DOHH2 (cell line): Measurements from ENCODE around the gene POU2AF3.

Source experiments
- H3F3A ChIP-seq: fragments of 200-600 bp; sonication (generic), shearing (Covaris generic); 2 replicates; pipeline ENCODE4 v1.6.0; 2016; ENCODE audit warnings: antibody characterized with exemption, mild to moderate bottlenecking; ENCODE audit not compliant: control insufficient read depth, insufficient read depth
- H3K27ac ChIP-seq: fragments of 200-600 bp; sonication (generic); 2 replicates; pipeline ENCODE4 v1.5.1; 2014; ENCODE audit warnings: low read depth, mild to moderate bottlenecking, low read length, moderate library complexity
- H3K27me3 ChIP-seq: fragments of 200-600 bp; sonication (generic); 2 replicates; pipeline ENCODE4 v1.6.1; 2014; ENCODE audit warnings: mild to moderate bottlenecking, low read length, mixed read lengths; ENCODE audit not compliant: control insufficient read depth
- H3K36me3 ChIP-seq: fragments of 200-600 bp; sonication (generic); 2 replicates; pipeline ENCODE4 v1.6.1; 2014; ENCODE audit warnings: mild to moderate bottlenecking, low read length, moderate library complexity, mixed read lengths; ENCODE audit not compliant: control insufficient read depth
- H3K4me1 ChIP-seq: fragments of 200-600 bp; sonication (generic); 2 replicates; pipeline ENCODE4 v1.6.1; 2014; ENCODE audit warnings: mild to moderate bottlenecking, low read length, mixed read lengths; ENCODE audit not compliant: control insufficient read depth
- H3K4me2 ChIP-seq: fragments of 200-600 bp; sonication (generic); 2 replicates; pipeline ENCODE4 v1.6.0; 2014; ENCODE audit warnings: mild to moderate bottlenecking, low read length, moderate library complexity
- H3K4me3 ChIP-seq: fragments of 200-600 bp; sonication (generic); 2 replicates; pipeline ENCODE4 v1.5.1; 2014; ENCODE audit warnings: mild to moderate bottlenecking, low read length, mixed read lengths
- H3K79me2 ChIP-seq: fragments of 200-600 bp; sonication (generic); 2 replicates; pipeline ENCODE4 v1.6.1; 2014; ENCODE audit warnings: mild to moderate bottlenecking, low read length, mixed read lengths; ENCODE audit not compliant: control insufficient read depth
- H3K9me2 ChIP-seq: fragments of 200-600 bp; sonication (generic); replicated peaks from 2 replicates; pipeline ENCODE4 v1.6.1; 2014; ENCODE audit warnings: mild to moderate bottlenecking, low read length, mixed read lengths; ENCODE audit not compliant: control insufficient read depth
- H3K9me3 ChIP-seq: fragments of 200-600 bp; sonication (generic); 2 replicates; pipeline ENCODE4 v1.6.1; 2014; ENCODE audit warnings: antibody characterized with exemption, low read length, mixed read lengths; ENCODE audit not compliant: control insufficient read depth, insufficient read depth
- H4K20me1 ChIP-seq: fragments of 200-600 bp; sonication (generic); 2 replicates; pipeline ENCODE4 v1.6.0; 2014; ENCODE audit warnings: low read depth, mild to moderate bottlenecking, antibody characterized with exemption, low read length, moderate library complexity; ENCODE audit not compliant: control insufficient read depth, insufficient read depth
- CTCF ChIP-seq: fragments of 200-600 bp; sonication (generic); IDR thresholded peaks from one replicate; pipeline ENCODE4 v1.5.1; 2014; ENCODE audit warnings: antibody characterized with exemption, mild to moderate bottlenecking, low read depth, low read length; ENCODE audit not compliant: poor library complexity, severe bottlenecking
- EZH2phosphoT487 ChIP-seq: fragments of 200-600 bp; sonication (generic); IDR thresholded peaks from 2 replicates; pipeline ENCODE4 v1.6.1; 2017; ENCODE audit warnings: borderline replicate concordance, mild to moderate bottlenecking, antibody characterized with exemption, low read length, moderate library complexity, mixed read lengths

The POU2AF3 gene

GRCh38 chr11:111344032-111344431 is 45.7 kb downstream of the POU2AF3 start:
- no peak for TF ChIP-seq EZH2phosphoT487
- TF ChIP-seq CTCF = no peak
- H3K4me1 ChIP-seq = peaks cover 13% of the 10 kb centered on the region
- H3K27ac ChIP-seq = no peak overlapping the region
- no peak overlapping the region for H3K4me2 ChIP-seq
- no peaks in the 10 kb centered on the region for H3K27me3 ChIP-seq
- H3K9me2 ChIP-seq = no peaks in the 10 kb centered on the region
- no peaks in the 10 kb centered on the region for H4K20me1 ChIP-seq
- peaks cover 43% of the 10 kb centered on the region for H3F3A ChIP-seq
- no peaks in the 10 kb centered on the region for H3K79me2 ChIP-seq
- H3K36me3 ChIP-seq = no peaks in the 10 kb centered on the region
- no peaks in the 10 kb centered on the region for H3K9me3 ChIP-seq
- no peak overlapping the region for H3K4me3 ChIP-seq

GRCh38 chr11:111347002-111347722 is 48.8 kb downstream of the POU2AF3 start:
- no peak for TF ChIP-seq CTCF
- no peak for TF ChIP-seq EZH2phosphoT487
- Histone ChIP-seq H3K79me2 (no peaks in the 10 kb centered on the region), H3K4me2 (no peak overlapping the region), H3K4me1 (peaks cover 42% of the 10 kb centered on the region), H3K27me3 (no peaks in the 10 kb centered on the region), H3K27ac (no peak overlapping the region), H3K4me3 (no peak overlapping the region), H3K9me3 (no peaks in the 10 kb centered on the region), H3K36me3 (peaks cover 14% of the 10 kb centered on the region), H3K9me2 (no peaks in the 10 kb centered on the region), H4K20me1 (no peaks in the 10 kb centered on the region), H3F3A (peaks cover 70% of the 10 kb centered on the region)

DNA sequence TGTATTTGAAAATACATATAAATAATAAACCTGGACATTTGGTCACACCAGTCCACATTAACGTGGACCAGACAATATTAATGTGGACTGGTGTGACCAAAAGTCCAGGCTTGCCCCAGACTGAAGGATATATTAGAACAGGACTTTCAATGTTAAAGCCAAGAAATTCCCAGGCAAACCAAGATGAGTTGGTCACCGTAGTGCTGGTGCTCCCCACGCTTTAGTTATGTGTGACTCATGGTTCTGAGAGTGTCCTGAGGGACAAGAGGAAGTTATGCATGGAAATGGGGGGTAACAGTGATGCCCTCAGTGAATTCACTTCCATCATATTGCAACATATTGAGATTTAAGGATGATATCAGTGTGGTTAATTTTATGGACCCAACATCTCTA is 49.4 kb downstream of the POU2AF3 start:
- H3K27ac ChIP-seq = no peak overlapping the region
- no peak for TF ChIP-seq CTCF
- no peak for TF ChIP-seq EZH2phosphoT487

More for the DNA sequence above, 49.4 kb downstream of the POU2AF3 start:
- Histone ChIP-seq H3K27me3 (no peaks in the 10 kb centered on the region), H3K4me3 (no peak overlapping the region), H3F3A (peaks cover 72% of the 10 kb centered on the region), H3K9me2 (no peaks in the 10 kb centered on the region), H3K4me1 (peaks cover 48% of the 10 kb centered on the region), H3K79me2 (no peaks in the 10 kb centered on the region), H4K20me1 (no peaks in the 10 kb centered on the region), H3K36me3 (peaks cover 19% of the 10 kb centered on the region), H3K9me3 (no peaks in the 10 kb centered on the region), H3K4me2 (no peak overlapping the region)
